DMS153 treated with DMSO at 0.1 percent for 48 hours (cell line): ENCODE measurements around the gene MPHOSPH10.
"Not testable (repeated sequence)": the region's sequence is repeated elsewhere in the genome, so short reads cannot be mapped to it uniquely, and the experiment has no call there.

Experiments
- DNase-seq: peaks from one replicate; lab custom pipeline; 2025; ENCODE audit not compliant: unreplicated experiment; lab: John Stamatoyannopoulos, UW

The MPHOSPH10 gene

GRCh38 chr2:71166812-71167211 lies 36.4 kb downstream of the MPHOSPH10 start:
- DNase-seq, result no peak

DNA sequence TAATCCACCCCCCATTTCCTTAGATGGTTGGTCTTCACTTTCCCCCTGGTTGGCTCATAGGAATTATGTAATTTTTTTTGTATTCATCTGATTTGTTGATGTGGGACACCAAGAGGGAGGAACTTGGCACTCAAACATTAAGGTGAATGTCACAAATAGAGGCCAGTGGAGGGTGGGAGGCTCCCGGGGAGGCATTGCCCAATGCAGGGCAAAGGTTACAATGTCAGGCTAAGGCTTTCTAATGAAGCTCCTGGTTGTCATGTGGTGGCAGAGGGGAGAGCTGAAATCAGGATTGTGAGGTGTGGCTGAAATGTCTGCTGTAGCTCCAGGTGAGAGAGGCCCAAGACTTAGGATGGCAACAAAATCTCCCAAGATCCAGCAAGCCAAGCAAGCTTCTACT lies 42.7 kb downstream of the MPHOSPH10 start:
- no peak for DNase-seq

DNA sequence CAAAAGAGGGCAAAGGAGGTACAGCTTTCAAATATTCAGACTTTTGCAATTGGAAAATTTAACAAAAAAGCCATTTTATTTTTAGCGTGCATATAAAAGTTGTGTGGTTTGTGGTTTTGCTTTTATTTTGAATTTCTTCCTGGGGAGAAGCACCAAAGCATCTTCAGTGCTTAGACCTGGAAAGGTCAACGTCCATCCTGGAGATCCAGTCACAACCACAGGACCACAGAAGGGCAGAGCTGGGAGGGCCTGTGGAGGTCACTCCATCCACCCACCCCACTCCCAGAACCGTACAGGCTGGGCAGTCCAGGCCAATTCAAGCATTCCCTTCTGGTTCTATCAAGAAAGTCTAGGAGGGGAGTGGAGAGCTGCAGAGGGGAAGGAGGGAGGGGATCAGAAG lies 43.8 kb downstream of the MPHOSPH10 start:
- no peak for DNase-seq

DNA sequence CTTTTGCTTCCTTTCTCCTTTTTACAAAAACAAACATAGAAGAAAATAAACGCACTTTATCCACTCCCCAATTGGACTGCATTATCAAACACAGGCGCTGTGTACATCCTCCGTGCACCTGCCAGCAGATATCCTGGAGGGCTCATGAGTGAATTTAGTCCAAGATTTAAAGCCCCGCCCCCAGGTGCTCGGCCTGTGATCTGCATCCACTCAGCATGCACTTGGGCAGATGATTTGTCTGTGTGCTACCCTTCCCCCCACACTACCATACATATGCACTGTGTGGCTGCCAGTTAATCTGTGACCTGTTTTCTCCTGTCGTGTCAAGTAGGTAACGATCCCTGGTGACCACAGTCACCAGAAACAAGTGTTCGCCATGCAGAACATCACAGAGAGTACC lies 48.4 kb downstream of the MPHOSPH10 start:
- not testable (repeated sequence) for DNase-seq

GRCh38 chr2:71181316-71181715 lies 50.9 kb downstream of the MPHOSPH10 start:
- no peak for DNase-seq

GRCh38 chr2:71183306-71184115 lies 53.1 kb downstream of the MPHOSPH10 start:
- not testable (repeated sequence) for DNase-seq

DNA sequence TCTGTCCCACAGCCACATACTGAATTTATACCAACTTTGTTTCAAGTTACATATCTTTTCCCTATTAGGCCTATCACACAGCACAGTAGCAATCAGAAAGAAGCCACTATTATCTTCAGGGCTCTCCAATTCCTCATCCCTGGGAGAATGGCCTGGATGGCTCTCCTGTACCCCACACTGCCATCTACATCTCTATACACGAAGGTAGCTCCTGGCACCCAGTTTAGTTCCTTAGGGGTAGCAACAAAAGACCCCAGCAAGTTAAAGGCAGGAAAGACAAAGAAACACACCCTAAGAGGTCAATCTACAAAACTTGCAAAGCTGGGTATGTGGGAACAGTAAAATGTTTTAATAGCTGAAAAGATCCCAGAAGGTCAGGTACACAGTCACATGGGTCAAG lies 56.5 kb downstream of the MPHOSPH10 start:
- DNase-seq, result no peak

DNA sequence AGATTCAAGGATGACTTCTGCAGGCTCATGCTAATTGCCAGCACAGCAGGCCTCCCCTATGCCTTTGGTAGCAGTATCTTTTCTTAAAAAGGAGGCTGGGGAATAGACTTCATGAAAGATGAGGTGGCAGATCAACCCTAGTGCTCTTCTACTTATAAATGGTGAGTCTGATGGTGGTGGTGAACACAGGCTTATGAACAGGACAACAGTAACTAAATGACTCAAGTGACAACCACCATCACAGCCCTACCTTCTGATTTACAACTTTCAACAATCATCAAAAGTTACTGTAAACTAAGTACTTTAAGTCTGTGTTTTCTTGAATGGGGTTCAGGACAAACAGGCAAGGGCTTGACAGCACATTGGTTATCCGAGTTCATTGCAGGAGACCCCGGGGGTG lies 57.2 kb downstream of the MPHOSPH10 start:
- DNase-seq, result no peak

DNA sequence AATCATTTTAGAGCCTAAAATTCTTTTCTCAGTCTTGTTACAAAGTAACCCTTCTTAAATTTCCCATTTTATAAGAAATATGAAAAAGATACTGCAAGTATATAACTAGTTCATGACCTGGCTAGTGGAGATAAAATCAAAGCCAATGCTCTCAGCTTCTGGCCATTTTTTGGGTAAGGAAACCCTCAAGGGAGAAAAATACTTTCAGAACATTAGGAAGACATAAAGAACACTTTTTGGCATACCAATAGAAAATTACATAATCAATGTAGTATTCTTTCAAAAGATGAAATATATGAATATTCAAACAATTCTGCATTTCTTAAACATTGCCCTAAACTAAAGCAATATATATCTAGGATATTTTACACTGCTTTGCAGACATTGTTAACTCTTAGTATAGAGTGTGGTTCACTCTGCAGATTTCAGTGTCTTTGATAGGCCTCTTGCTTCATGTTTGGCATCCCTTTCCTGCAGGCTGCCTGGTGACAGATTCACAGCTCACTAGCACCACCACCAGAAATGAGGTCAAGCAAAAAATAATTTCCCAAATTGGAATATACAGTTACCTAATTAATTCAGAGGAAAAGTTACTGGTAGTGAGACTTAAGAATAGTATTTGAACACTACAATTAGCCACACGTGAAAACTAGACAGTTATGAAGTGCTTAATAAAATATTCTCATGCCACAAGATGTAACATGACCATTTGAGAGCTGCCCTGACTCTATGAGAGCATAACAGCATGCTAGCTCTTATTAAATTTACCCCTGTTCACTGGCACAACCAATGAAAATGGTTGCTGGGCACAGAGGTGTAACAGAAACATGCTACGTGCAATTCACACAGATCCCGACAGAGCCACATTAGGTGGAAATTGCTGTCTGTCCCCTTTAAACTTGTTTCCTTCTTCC lies 60.5 kb downstream of the MPHOSPH10 start:
- DNase-seq, result no peak

- no peak for DNase-seq
Observed at GRCh38 chr2:71191570-71191943, 61.1 kb downstream of the MPHOSPH10 start.
